HG03469 (cell line): ENCODE measurements around the gene CTAG1A.
"Not testable (repeated sequence)": the region's sequence is repeated elsewhere in the genome, so short reads cannot be mapped to it uniquely, and the experiment has no call there.

Experiments used
- ATAC-seq: cut with Tn5 transposase; IDR thresholded peaks from one replicate; pipeline ENCODE4 v1.9.1; 2021; ENCODE audit warnings: mild to moderate bottlenecking, moderate library complexity, moderate number of reproducible peaks; ENCODE audit not compliant: unreplicated experiment

Gene CTAG1A

GRCh38 chrX:154584585-154585183 is at the start of gene CTAG1A:
Gene CTAG1A, plus strand, starts transcription at chrX:154585133. Its CDS starts 74 bp downstream, at chrX:154585207.
- not testable (repeated sequence) for ATAC-seq

GRCh38 chrX:154535892-154536291 is 49.0 kb upstream of the CTAG1A start:
- ATAC-seq: no peak

- ATAC-seq: no peak
These were observed 45.9 kb upstream of the CTAG1A start for GRCh38 chrX:154539077-154539476.

DNA sequence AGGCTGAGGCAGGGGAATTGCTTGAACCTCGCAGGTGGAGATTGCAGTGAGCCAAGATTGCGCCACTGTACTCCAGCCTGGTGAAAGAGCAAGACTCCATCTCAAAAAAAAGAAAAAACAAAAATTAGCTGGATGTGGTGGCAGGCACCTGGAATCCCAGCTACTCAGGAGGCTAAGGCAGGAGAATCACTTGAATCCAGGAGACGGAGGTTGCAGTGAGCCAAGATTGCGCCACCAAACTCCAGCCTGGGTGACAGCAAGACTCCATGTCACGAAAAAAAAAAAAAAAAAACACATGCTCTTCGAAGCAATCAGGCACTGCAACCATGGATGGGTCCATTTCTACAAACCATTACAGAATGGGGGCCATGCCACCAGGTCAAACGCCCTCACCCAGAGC is 44.6 kb upstream of the CTAG1A start:
- not testable (repeated sequence) for ATAC-seq

GRCh38 chrX:154540897-154541535 is 43.9 kb upstream of the CTAG1A start:
- no peak for ATAC-seq

DNA sequence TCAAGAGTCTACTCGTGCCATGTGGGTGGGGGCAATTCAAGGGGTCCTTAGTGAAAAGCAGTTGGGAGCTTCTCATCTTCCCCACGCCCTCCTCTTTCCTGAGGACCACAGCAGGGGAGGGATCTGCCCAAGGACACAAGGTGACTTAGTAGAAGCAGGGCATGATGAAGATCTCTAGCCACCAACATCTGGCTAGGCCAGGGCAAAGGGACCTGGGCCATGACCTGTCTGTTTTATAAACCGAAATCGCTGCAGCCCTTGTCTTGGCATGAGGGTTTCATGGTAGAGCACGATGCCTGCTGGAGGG is 43.4 kb upstream of the CTAG1A start:
- no peak for ATAC-seq

GRCh38 chrX:154541896-154542722 is 42.8 kb upstream of the CTAG1A start:
- ATAC-seq: no peak

- ATAC-seq: no peak
These were observed 42.1 kb upstream of the CTAG1A start for GRCh38 chrX:154542723-154543424.

GRCh38 chrX:154545673-154546274 is 39.2 kb upstream of the CTAG1A start:
- no peak for ATAC-seq

GRCh38 chrX:154546354-154547244 is 38.3 kb upstream of the CTAG1A start, which contains the start of gene G6PD:
Gene G6PD, minus strand, starts transcription at chrX:154546846. Its CDS starts 691 bp downstream, at chrX:154546155.
- peak; percentile 26 for ATAC-seq

DNA sequence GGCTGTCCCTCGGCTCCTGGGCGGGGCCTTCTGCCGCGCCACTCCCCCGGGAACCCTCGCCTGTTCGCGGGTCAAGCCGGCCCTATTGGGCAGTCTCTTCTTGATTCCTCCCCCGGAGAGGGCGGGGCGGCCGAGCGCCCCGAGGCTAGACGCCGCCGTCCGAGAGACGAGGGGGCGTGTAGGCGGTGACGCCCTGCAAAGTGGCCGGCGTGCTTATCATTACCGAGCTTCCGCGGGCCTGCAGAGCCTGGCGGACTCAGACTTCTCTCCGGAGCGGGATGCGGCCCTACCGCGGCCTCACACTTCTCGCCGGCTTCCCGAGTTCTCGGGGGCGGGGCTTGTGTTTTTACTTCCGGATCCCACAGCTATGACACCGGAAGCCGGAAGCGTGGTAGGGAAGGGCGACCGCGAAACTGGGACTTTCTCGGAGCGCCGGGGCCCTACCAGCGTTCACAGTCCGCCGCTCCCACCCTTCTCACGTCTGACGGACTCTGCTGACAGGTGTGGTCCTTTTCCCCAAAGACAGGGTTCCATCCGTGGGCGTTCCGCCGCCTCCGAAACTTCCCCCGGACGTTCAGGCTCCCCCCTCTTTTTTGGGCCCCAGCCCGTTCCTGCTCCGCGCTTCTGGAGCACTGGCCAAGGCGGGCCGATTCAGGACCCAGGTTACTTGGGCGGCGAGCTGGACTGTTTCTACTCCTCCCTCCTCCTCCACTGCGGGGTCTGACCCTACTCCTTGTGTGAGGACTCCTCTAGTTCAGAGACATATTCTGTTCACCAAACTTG is 37.5 kb upstream of the CTAG1A start, which contains the start of gene IKBKG:
IKBKG (plus strand) TSS at position 376 of the 783 bp plus-strand sequence. CDS start 4,383 bp downstream, outside the sequence.
- ATAC-seq: peak; percentile 59

- ATAC-seq: no peak
These were observed 37.0 kb upstream of the CTAG1A start for GRCh38 chrX:154548028-154548316.

DNA sequence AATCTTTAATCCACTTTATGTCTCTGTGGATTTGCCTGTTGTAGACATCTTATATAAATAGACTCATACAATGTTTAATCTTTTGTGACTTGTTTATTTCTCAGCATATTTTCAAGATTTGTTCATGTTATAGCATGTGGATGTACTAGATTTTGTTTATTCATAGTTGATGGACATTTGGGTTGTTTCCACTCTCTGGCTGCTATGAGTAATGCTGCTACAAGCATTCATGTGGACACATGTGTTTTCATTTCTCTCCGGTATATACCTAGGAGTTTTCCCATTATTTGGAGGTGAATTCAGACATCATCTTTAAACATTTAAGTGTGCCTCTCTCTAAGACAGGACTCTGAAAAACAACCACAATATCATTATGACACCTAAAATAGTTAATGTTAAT is 35.2 kb upstream of the CTAG1A start:
- ATAC-seq: no peak

DNA sequence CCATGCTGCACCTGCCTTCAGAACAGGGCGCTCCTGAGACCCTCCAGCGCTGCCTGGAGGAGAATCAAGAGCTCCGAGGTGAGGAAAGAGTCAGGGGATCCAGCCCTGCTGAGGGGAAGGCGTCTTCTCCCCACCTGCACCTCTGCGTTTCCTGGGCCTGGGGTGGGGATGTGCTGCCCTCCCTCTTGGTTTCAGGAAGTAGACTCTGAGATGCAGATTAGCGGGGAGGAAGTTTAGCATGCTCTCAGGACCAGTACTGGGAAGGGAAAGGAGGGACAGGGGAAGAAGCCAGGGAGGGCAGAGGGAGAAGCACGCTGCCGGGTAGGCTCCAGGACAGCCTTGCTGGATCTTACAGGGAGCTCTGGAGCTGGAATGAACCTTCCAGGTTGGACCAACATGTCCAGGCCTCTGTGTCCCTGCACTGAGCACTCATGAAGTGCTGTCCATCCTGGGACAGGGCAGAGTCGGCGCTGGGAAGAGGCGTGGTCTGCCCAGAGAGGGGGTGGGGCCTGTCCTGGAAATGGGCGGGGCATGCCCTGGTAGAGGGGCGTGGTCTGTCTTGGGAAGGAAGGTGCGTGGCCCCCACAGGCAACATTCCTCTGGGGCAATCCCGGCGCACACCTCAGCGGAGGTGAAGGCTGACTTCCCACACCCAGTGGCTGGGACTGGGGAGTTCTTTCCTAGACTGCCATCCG is 32.7 kb upstream of the CTAG1A start:
- ATAC-seq: not testable (repeated sequence)

DNA sequence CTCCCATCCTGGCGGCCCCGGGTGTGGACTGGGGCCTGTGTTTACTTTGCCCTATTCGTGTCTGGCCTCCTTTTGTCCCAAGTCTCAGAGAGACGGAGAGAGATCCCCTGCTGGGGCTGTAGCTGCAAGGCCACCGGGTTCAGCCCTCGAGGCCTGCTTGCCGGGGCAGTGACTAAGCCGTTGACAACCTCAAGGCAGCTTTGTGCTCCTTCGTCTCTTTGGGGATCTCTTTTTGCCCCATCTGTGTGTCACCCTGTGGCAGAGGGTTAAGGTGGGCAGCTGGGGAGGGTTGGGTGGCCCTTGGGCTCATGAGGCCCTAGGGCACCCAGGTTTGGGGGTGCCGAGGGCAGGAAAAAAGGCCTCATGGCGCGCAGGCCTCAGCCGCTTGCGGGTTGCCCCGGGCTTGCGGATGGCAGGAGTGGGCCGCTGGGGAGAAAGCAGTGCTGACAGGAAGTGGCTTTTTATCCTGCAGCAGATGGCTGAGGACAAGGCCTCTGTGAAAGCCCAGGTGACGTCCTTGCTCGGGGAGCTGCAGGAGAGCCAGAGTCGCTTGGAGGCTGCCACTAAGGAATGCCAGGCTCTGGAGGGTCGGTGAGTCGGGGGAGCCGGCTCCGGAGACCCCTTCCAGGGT is 26.8 kb upstream of the CTAG1A start:
- not testable (repeated sequence) for ATAC-seq

- not testable (repeated sequence) for ATAC-seq
These were observed 26.0 kb upstream of the CTAG1A start for GRCh38 chrX:154558896-154559295.

- ATAC-seq: not testable (repeated sequence)
These were observed 24.6 kb upstream of the CTAG1A start for GRCh38 chrX:154560326-154560725.

DNA sequence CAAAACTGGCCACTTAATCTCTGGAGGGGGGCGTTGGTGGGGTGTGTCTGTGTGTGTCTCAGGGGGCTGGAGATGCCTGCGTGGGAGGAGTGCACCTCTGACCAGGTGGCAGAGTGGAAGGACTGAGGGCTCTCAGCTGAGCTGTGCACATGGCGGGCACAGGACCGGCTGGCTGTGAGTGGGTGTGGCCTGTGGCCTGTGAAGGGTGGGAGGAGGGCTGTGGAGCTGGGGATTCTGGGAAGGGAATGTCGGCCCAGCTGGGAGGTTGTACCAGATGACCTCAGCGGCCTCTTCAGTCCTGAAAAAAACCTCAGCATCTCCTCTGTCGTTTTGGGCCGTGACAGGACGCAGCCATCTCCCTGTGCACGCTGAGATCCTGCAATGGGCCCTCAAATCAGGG is 22.6 kb upstream of the CTAG1A start:
- ATAC-seq: not testable (repeated sequence)
